NOMO-1 treated with dmso at 0.1 percent for 144 hours (cell line): ENCODE data around the gene PRR29.
"Not testable (repeated sequence)": the region's sequence is repeated elsewhere in the genome, so short reads cannot be mapped to it uniquely, and the experiment has no call there.

Experiments used
- DNase-seq: peaks from one replicate; lab custom pipeline; 2025; ENCODE audit not compliant: unreplicated experiment; lab: John Stamatoyannopoulos, UW

PRR29 gene

GRCh38 chr17:64008346-64008745, 10.2 kb downstream of the PRR29 start:
- no peak for DNase-seq

- no peak for DNase-seq
These were observed 10.7 kb downstream of the PRR29 start for GRCh38 chr17:64008830-64009229.

- DNase-seq: peak; percentile 34
These were observed 11.6 kb downstream of the PRR29 start for GRCh38 chr17:64009571-64010402.

- DNase-seq: no peak
These were observed 17.3 kb downstream of the PRR29 start for GRCh38 chr17:64015447-64015846.

GRCh38 chr17:64016231-64016784, 18.2 kb downstream of the PRR29 start:
- no peak for DNase-seq

- no peak for DNase-seq
These were observed 18.8 kb downstream of the PRR29 start for GRCh38 chr17:64016974-64017373.

GRCh38 chr17:64017381-64017980, 19.3 kb downstream of the PRR29 start:
- DNase-seq: no peak

- not testable (repeated sequence) for DNase-seq
These were observed 21.4 kb downstream of the PRR29 start for GRCh38 chr17:64019551-64019961.

GRCh38 chr17:64020056-64020766, 22.1 kb downstream of the PRR29 start, which contains the start of gene ICAM2:
ICAM2 (minus strand) TSS chr17:64020633; CDS start chr17:64006691, 13,942 bp downstream.
- peak; percentile 79 for DNase-seq

GRCh38 chr17:64022611-64023063, 24.5 kb downstream of the PRR29 start:
- DNase-seq: no peak

- DNase-seq: no peak
These were observed 26.1 kb downstream of the PRR29 start for GRCh38 chr17:64024215-64024654.

- no peak for DNase-seq
These were observed 26.9 kb downstream of the PRR29 start for GRCh38 chr17:64024781-64025731.

GRCh38 chr17:64025732-64026294, 27.7 kb downstream of the PRR29 start:
- DNase-seq: peak; percentile 84

- DNase-seq: peak; percentile 17
These were observed 30.8 kb downstream of the PRR29 start for GRCh38 chr17:64028874-64029464.

- DNase-seq: no peak
These were observed 33.9 kb downstream of the PRR29 start for GRCh38 chr17:64032081-64032480.

GRCh38 chr17:64036198-64036922, 38.2 kb downstream of the PRR29 start:
- DNase-seq: no peak

- no peak for DNase-seq
These were observed 39.0 kb downstream of the PRR29 start for GRCh38 chr17:64037180-64037579.

- no peak for DNase-seq
These were observed 39.7 kb downstream of the PRR29 start for GRCh38 chr17:64037802-64038201.
